Memory B cell (primary cell): Measurements from ENCODE around the gene PPP1R14C.

ENCODE experiments used
- ATAC-seq: fragments of 150-1000 bp; cut with Tn5 transposase; 2 replicates; pipeline ENCODE4 v1.10.0; 2021; ENCODE audit warnings: low read depth, mild to moderate bottlenecking, moderate library complexity
- DNase-seq, 2 donors: peaks; one replicate each; pipeline ENCODE4 v3.0.0; 2022; ENCODE audit warnings: low spot score in 2 of 2
- H3K27ac Mint-ChIP-seq: one replicate; pipeline ENCODE4 v1.8.0; 2022; ENCODE audit warnings: mild to moderate bottlenecking, moderate library complexity, mixed read lengths
- H3K27me3 Mint-ChIP-seq: one replicate; pipeline ENCODE4 v1.8.0; 2022; ENCODE audit warnings: mixed read lengths
- H3K36me3 Mint-ChIP-seq: one replicate; pipeline ENCODE4 v1.8.0; 2022; ENCODE audit warnings: mild to moderate bottlenecking, mixed read lengths
- H3K4me1 Mint-ChIP-seq: one replicate; pipeline ENCODE4 v1.8.0; 2022; ENCODE audit warnings: mixed read lengths
- H3K4me3 Mint-ChIP-seq: one replicate; pipeline ENCODE4 v1.8.0; 2022; ENCODE audit warnings: mild to moderate bottlenecking, moderate library complexity, mixed read lengths
- H3K9me3 Mint-ChIP-seq: one replicate; pipeline ENCODE4 v1.8.0; 2022; ENCODE audit warnings: mixed read lengths

Gene PPP1R14C

DNA sequence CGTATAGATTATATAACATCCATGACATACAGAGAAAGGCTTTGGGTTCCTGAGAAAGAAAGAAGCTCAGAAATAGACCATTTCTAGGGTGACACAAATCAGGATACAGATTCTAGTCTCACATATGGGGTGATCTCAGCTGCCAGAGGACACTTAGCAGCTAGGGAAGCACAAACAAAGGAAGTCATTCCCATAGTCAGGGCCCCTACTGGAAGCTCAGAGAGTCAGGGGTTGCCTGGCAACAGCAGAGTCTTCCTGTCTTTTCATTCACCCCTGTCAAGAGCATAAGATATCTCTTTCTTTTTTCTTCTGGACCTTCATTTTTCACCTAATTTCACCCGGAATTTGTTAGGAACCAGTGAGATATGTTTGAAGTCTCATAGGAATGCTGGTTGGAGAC, 144.1 kb downstream of the PPP1R14C start:
- ATAC-seq (no peak), DNase-seq (no peak)
- Mint-ChIP-seq H3K27me3 (peaks cover 16% of the 10 kb centered on the region), H3K9me3 (peaks cover under 1% of the 10 kb centered on the region), H3K27ac (no peak overlapping the region), H3K4me3 (no peak overlapping the region), H3K4me1 (no peaks in the 10 kb centered on the region), H3K36me3 (no peaks in the 10 kb centered on the region)

- Mint-ChIP-seq H3K36me3 (no peaks in the 10 kb centered on the region), H3K27ac (no peak overlapping the region), H3K4me1 (no peaks in the 10 kb centered on the region), H3K27me3 (peaks cover 14% of the 10 kb centered on the region), H3K9me3 (peaks cover 3% of the 10 kb centered on the region), H3K4me3 (no peak overlapping the region)
- ATAC-seq (no peak), DNase-seq (no peak)
Observed at GRCh38 chr6:150288456-150288855, 145.6 kb downstream of the PPP1R14C start.

- H3K36me3 Mint-ChIP-seq: no peaks in the 10 kb centered on the region
- peaks cover 13% of the 10 kb centered on the region for H3K27me3 Mint-ChIP-seq
- H3K27ac Mint-ChIP-seq: no peak overlapping the region
- DNase-seq: no peak
- no peaks in the 10 kb centered on the region for H3K4me1 Mint-ChIP-seq
- no peak overlapping the region for H3K4me3 Mint-ChIP-seq
- no peak for ATAC-seq
- H3K9me3 Mint-ChIP-seq: peaks cover 4% of the 10 kb centered on the region
Observed at GRCh38 chr6:150289454-150290071, 146.7 kb downstream of the PPP1R14C start.

GRCh38 chr6:150290429-150290828, 147.6 kb downstream of the PPP1R14C start:
- ATAC-seq (no peak), DNase-seq (no peak)
- Mint-ChIP-seq H3K36me3 (no peaks in the 10 kb centered on the region), H3K27ac (no peak overlapping the region), H3K4me1 (no peaks in the 10 kb centered on the region), H3K27me3 (peaks cover 13% of the 10 kb centered on the region), H3K9me3 (peaks cover 4% of the 10 kb centered on the region), H3K4me3 (no peak overlapping the region)

DNA sequence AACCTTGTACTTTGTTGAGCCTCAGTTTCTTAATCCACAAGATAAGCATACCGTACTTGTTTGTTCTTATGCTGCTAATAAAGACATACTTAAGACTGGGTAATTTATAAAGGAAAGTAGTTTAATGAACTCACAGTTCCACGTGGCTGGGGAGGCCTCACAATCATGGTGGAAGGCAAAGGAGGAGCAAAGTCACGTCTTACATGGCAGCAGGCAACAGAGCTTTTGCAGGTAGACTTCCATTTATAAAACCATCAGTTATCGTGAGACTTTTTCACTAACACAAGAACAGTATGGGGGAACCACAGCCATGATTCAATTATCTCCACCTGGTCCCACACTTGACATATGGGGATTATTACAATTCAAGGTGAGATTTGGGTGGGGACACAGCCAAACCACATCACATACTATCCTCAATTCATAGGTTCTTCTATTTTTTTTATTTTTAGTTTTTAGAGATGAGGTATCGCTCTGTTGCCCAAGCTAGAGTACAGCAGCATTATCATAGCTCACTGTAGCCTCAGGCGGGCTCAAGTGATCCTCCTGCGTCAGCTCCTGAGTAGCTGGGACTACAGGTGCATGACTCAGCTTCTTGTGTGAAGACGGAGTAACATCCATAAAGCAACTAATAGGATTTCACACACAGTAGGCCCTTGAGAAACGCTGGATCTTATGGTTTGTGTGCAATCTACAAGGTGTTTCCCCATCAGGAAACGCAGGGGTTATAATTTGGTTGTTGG, 149.3 kb downstream of the PPP1R14C start:
- ATAC-seq (no peak), DNase-seq (no peak)
- H3K36me3 Mint-ChIP-seq: peaks cover 3% of the 10 kb centered on the region
- no peak overlapping the region for H3K27ac Mint-ChIP-seq
- H3K4me1 Mint-ChIP-seq: no peaks in the 10 kb centered on the region
- H3K4me3 Mint-ChIP-seq: no peak overlapping the region
- H3K9me3 Mint-ChIP-seq: peaks cover 10% of the 10 kb centered on the region
- peaks cover 14% of the 10 kb centered on the region for H3K27me3 Mint-ChIP-seq

DNA sequence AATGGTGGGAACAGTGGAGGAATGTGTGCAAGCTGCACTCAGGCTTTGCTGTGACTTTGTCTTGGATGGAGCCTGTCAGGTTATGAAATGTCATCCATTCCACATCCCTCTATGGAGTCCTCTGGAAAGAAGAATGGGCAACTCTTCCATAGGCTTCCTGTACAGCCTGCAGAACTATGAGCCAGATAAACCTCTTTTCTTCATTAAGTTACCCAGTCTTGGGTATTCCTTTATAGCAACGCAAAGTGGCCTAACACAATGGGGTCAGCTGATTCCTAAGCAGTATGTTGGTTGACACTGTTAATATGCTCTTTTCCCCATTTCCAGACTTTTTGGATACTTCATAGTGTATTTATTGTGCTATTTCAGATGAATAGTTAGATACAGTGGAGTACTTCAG, 150.2 kb downstream of the PPP1R14C start:
- Mint-ChIP-seq H3K27ac (no peak overlapping the region), H3K4me3 (no peak overlapping the region), H3K9me3 (peaks cover 15% of the 10 kb centered on the region), H3K4me1 (no peaks in the 10 kb centered on the region), H3K27me3 (peaks cover 16% of the 10 kb centered on the region), H3K36me3 (peaks cover 7% of the 10 kb centered on the region)
- ATAC-seq (no peak), DNase-seq (no peak)

- Mint-ChIP-seq H3K4me1 (no peaks in the 10 kb centered on the region), H3K36me3 (peaks cover 8% of the 10 kb centered on the region), H3K27ac (no peak overlapping the region), H3K4me3 (no peak overlapping the region), H3K9me3 (peaks cover 16% of the 10 kb centered on the region), H3K27me3 (peaks cover 16% of the 10 kb centered on the region)
- DNase-seq (no peak), ATAC-seq (no peak)
Observed at GRCh38 chr6:150293423-150294173, 150.8 kb downstream of the PPP1R14C start.

DNA sequence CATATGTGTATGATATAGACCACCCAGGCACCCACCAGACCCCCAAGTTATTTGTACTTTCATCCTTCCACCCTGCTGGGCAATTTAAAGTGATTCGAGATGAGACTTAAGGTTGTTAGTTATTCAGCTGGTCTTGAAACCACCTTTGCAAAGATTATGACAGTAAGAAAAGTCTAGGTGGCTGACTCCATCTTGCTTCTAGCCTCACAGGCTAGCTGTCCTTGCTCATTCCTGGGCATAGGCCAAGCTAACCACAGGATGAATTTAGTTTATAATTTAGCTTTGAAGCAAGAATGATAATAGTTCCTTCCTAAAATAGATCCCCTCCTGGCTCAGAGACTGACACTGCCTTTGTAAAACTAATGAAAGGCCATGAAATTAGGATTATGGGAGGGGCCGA, 154.0 kb downstream of the PPP1R14C start:
- DNase-seq (no peak), ATAC-seq (no peak)
- peaks cover 13% of the 10 kb centered on the region for H3K27me3 Mint-ChIP-seq
- no peak overlapping the region for H3K27ac Mint-ChIP-seq
- H3K9me3 Mint-ChIP-seq: peaks cover 15% of the 10 kb centered on the region
- no peak overlapping the region for H3K4me3 Mint-ChIP-seq
- H3K36me3 Mint-ChIP-seq: peaks cover 8% of the 10 kb centered on the region
- H3K4me1 Mint-ChIP-seq: no peaks in the 10 kb centered on the region

GRCh38 chr6:150297327-150298029, 154.6 kb downstream of the PPP1R14C start:
- peaks cover 13% of the 10 kb centered on the region for H3K27me3 Mint-ChIP-seq
- peaks cover 8% of the 10 kb centered on the region for H3K36me3 Mint-ChIP-seq
- no peak for ATAC-seq
- no peak for DNase-seq
- H3K9me3 Mint-ChIP-seq: peaks cover 13% of the 10 kb centered on the region
- no peak overlapping the region for H3K27ac Mint-ChIP-seq
- H3K4me1 Mint-ChIP-seq: no peaks in the 10 kb centered on the region
- no peak overlapping the region for H3K4me3 Mint-ChIP-seq

- ATAC-seq (no peak), DNase-seq (no peak)
- Mint-ChIP-seq H3K27me3 (peaks cover 13% of the 10 kb centered on the region), H3K27ac (no peak overlapping the region), H3K9me3 (peaks cover 13% of the 10 kb centered on the region), H3K36me3 (peaks cover 8% of the 10 kb centered on the region), H3K4me3 (no peak overlapping the region), H3K4me1 (no peaks in the 10 kb centered on the region)
Observed at GRCh38 chr6:150298030-150298380, 155.2 kb downstream of the PPP1R14C start.

- Mint-ChIP-seq H3K9me3 (peaks cover 13% of the 10 kb centered on the region), H3K27ac (no peak overlapping the region), H3K4me1 (no peaks in the 10 kb centered on the region), H3K4me3 (no peak overlapping the region), H3K27me3 (peaks cover 13% of the 10 kb centered on the region), H3K36me3 (peaks cover 8% of the 10 kb centered on the region)
- ATAC-seq: no peak
- DNase-seq: no peak
Observed at GRCh38 chr6:150298676-150299075, 155.8 kb downstream of the PPP1R14C start.
